ENCODE measurements around the gene LRP2.

GRCh38 chr2:169221745-169222369 is 140.5 kb downstream of the LRP2 start:
- TF ChIP-seq CTCF (IDR thresholded peaks at IDR 0.05 in 4 of 5, conservative IDR thresholded peaks at IDR 0.05 in 1 of 5) = no peak
- TF ChIP-seq POLR2A (IDR thresholded peaks at IDR 0.05) = no peak
